Adrenal gland (tissue), 12 donors: Measurements from ENCODE around the gene ASCL2. TPM values are rescaled to one million over a fixed set of nuclear protein-coding genes. Genes with fewer than 3 reads are reported as not detected.

Experiments
- DNase-seq, 7 donors: peaks; one replicate each; pipeline ENCODE4 v3.0.0-alpha.2; 2019 to 2020
- H3K27ac ChIP-seq, 5 donors: fragments of 200-600 bp; sonication (generic) in 4 of 5; 1 replicate in 3 of 5; 2 replicates in 2 of 5; pipeline versions ENCODE4 v1.5.1 to v1.8.0; 2016 to 2020; ENCODE audit warnings: mild to moderate bottlenecking in 1 of 5
- H3K27me3 ChIP-seq: fragments of 200-600 bp; 2 replicates; pipeline ENCODE4 v1.8.0; 2021
- H3K36me3 ChIP-seq, 2 donors: fragments of 200-600 bp; replicated peaks in 1 of 2; 1 replicate in 1 of 2; 2 replicates in 1 of 2; pipeline versions ENCODE4 v1.5.1 to v1.8.0; 2018 to 2022
- H3K4me1 ChIP-seq, 2 donors: fragments of 200-600 bp; replicated peaks in 1 of 2; 1 replicate in 1 of 2; 2 replicates in 1 of 2; pipeline versions ENCODE4 v1.5.1 to v1.8.0; 2018 to 2021
- H3K4me3 ChIP-seq, 4 donors: fragments of 200-600 bp; sonication (generic) in 3 of 4; one replicate each; pipeline ENCODE4 v1.5.1; 2016 to 2018
- H3K9me3 ChIP-seq, 3 donors: fragments of 200-600 bp; sonication (generic) in 1 of 3; replicated peaks in 1 of 3; 1 replicate in 2 of 3; 2 replicates in 1 of 3; pipeline versions ENCODE4 v1.5.1 to v1.8.0; 2016 to 2021
- POLR2A ChIP-seq, 2 donors: fragments of 450-650 bp; IDR thresholded peaks; one replicate each; pipeline ENCODE4 v1.6.1; 2017; ENCODE audit warnings: antibody characterized with exemption in 2 of 2, mild to moderate bottlenecking in 2 of 2, moderate library complexity in 1 of 2
- WGBS, 4 donors: extraction: QIAGEN DNeasy Blood & Tissue Kit in 2 of 4; methylation state at CpG; one replicate each; pipeline versions ENCODE4 v1.1.5 to v1.1.7; 2013 to 2017; 5-methylcytosine and 5-hydroxymethylcytosine counted together
- intact Hi-C, 2 donors: fragments of 100-400 bp; cut with DNase I; formaldehyde crosslinking; loops; one replicate each; pipeline versions ENCODE4 v1.14.1 to v1.15.0; 2022 to 2023
- polyA plus RNA-seq, 3 donors: library from polyadenylated mRNA; stranded (reverse); fragments of 200-250 nt in 2 of 3; fragments of 350-450 nt in 1 of 3; fragmentation: Illumina TruSeq in 1 of 3; extraction: RNeasy Lipid Tissue Mini Kit (QIAGEN cat#74804) in 1 of 3; gene quantifications; one replicate each; pipeline ENCODE4 v1.2.3, GENCODE V29; 2013 to 2014
- total RNA-seq, 9 donors: library from RNA; depleted of rRNA in 4 of 9; stranded (reverse); fragments of >200 nt in 4 of 9; fragments of 120-200 nt in 1 of 9; fragmentation: NEBNext Ultra II Directional in 1 of 9; extraction: Animal tissue kit (Norgen Biotek cat#: 25700) in 1 of 9; gene quantifications; one replicate each; pipeline versions ENCODE4 v1.1.0 to v1.2.4, GENCODE V29; 2013 to 2023
- TF ChIP-seq, protein P1 (sequence below), 6 experiments: fragments of 450-650 bp in 4 of 6; fragments of 200-600 bp in 2 of 6; sonication (generic) in 1 of 6; IDR thresholded peaks; 1 replicate in 5 of 6; 2 replicates in 1 of 6; pipeline versions ENCODE4 v1.5.1 to v1.8.0; 2016 to 2021; ENCODE audit warnings: antibody characterized with exemption in 6 of 6, mild to moderate bottlenecking in 2 of 6, moderate library complexity in 1 of 6
- donor health status: healthy with polysubstance abuse.
- donor health status: Bipolar disorder and iron deficiency.
- donor health status: DM: yes; HTN: yes; CAD: no.
- donor health status: DM: no; HTN: no; CAD: no.
- donor health status: DM: no; HTN: no; CAD: no.
- donor health status: DM: yes; HTN: yes; CAD: no.

The ASCL2 gene
- total and polyA plus RNA-seq, 12 donors = 0.11 to 2.2 (median 0.77) TPM; not detected in 2

DNA sequence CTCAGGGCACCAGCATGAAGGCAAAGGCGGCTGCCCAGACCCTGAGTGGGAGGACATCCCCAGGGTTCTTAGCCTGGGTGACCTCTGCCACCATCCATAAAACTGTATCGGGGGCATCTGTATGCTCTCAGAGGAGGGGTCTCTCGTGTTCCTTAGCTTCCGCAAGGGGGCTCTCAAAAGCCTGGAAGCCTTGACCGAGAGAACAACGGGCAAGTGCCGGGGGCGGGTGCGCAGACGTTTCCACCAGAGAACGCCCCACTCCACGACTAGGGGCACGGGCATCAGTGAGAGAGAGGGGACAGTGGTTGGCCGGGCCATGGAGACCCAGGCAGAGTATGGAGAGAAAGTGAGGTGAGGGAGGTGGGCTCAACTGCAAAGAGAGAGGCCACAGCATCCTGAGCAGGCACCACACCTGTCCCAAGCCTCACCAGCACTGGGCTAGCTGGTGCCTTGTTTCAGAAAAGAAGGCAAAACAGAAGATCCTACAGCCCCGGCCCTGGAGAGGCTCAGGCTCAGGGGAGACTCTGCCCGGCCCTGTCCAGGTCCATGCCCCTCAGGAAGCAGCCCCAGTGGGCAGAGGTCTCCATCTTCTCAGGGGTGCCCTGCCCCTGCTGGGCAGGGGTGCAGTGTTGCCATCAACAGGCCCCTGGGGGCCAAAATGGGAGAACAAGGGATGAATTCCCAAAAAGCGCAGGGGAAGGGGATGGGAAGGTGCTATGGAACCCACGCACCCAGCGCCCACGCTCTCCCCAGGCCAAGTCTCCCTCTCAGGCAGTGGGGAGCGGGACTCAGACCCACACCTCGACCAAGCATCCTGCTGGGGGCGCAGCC lies 37.3 kb upstream of the ASCL2 start:
- intact Hi-C loops = loop anchor here (2.0 to 10.0 kb wide), 2 partner anchors 111 to 217 kb away; no protein-coding TSS in a partner anchor
- Histone ChIP-seq H3K4me1 (peaks cover 0 to 27% of the 10 kb centered on the region in 2 donors), H3K9me3 (no peaks in the 10 kb centered on the region), H3K27ac (peak overlapping the region in 2 of 5 donors; percentile 38 to 66), H3K27me3 (no peaks in the 10 kb centered on the region), H3K4me3 (no peak overlapping the region), H3K36me3 (no peaks in the 10 kb centered on the region)
- peak in 1 of 7 donors; percentile 8 for DNase-seq
- TF ChIP-seq POLR2A (IDR thresholded peaks at IDR 0.05) = no peak
- TF ChIP-seq, protein P1, sequence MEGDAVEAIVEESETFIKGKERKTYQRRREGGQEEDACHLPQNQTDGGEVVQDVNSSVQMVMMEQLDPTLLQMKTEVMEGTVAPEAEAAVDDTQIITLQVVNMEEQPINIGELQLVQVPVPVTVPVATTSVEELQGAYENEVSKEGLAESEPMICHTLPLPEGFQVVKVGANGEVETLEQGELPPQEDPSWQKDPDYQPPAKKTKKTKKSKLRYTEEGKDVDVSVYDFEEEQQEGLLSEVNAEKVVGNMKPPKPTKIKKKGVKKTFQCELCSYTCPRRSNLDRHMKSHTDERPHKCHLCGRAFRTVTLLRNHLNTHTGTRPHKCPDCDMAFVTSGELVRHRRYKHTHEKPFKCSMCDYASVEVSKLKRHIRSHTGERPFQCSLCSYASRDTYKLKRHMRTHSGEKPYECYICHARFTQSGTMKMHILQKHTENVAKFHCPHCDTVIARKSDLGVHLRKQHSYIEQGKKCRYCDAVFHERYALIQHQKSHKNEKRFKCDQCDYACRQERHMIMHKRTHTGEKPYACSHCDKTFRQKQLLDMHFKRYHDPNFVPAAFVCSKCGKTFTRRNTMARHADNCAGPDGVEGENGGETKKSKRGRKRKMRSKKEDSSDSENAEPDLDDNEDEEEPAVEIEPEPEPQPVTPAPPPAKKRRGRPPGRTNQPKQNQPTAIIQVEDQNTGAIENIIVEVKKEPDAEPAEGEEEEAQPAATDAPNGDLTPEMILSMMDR (IDR thresholded peaks at IDR 0.05) = no peak
- 79 to 83% (median 81%) methylated on average over 15 to 23 of the region's 23 CpGs for WGBS, 4 donors

DNA sequence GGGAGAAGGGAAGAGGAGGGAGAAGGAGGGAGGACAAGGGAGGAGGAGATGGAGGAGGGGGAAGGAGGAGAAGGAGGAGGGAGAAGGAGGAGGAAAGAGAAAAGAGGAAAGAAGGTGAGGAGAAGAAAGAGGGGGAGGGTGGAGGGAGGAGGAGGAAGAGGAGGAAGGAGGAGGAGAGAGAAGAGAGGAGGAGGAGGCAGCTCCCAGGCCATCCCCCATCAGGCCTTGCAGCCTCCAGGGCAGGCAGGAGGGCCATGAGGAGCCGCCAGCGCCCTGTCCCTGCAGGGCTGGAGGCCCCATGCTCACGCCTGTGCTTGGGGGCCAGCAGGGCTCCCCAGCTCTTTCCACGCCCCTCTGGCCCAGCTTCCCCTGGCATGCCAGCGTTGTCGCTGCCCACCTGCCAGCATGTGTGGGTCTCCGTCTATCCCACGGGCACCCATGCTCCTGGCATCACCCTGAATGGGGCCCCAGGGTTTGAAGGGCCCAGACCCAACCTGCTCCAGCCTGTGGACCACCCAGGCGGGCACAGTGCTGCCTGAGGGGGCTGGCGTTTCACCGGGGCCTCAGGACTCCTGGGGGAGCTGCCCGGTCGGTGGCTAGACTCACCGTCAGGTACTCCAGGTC lies 36.6 kb upstream of the ASCL2 start:
- no peaks in the 10 kb centered on the region for H3K27me3 ChIP-seq
- TF ChIP-seq, protein P1 (IDR thresholded peaks at IDR 0.05) = no peak
- TF ChIP-seq POLR2A (IDR thresholded peaks at IDR 0.05) = no peak
- peak in 2 of 7 donors; percentile 25 to 29 for DNase-seq
- H3K4me1 ChIP-seq = peaks cover 0 to 27% of the 10 kb centered on the region in 2 donors
- WGBS, 4 donors = 41 to 57% (median 51%) methylated on average over 6 to 14 of the region's 14 CpGs
- H3K4me3 ChIP-seq = no peak overlapping the region
- H3K9me3 ChIP-seq = no peaks in the 10 kb centered on the region
- intact Hi-C loops = loop anchor here in 1 of 2 donors (10.0 kb wide), 1 partner anchor 218 kb away; no protein-coding TSS in a partner anchor
- no peaks in the 10 kb centered on the region for H3K36me3 ChIP-seq
- peak overlapping the region in 2 of 5 donors; percentile 38 to 66 for H3K27ac ChIP-seq

DNA sequence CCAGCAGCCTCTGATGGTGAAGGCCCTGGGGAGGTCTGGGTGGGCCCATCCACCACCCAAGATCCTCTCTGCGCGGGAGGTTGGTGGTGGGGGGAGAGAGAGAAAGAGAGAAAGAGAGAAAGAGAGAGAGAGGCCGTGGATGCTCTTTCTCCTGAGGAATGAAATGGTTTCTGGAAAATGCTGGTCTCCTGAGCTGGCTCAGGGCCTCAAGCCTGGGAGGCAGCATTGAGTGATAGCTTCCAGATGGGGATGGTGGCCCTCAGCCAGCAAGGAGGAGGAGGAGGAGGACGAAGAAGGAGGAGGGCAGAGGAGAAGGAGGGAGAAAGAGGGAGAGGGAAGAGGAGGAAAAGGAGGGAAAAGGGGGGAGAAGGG lies 36.0 kb upstream of the ASCL2 start:
- 21 to 31% (median 26%) methylated on average over 4 of the region's 4 CpGs for WGBS, 4 donors
- Histone ChIP-seq H3K4me3 (no peak overlapping the region), H3K27ac (peak overlapping the region in 4 of 5 donors; percentile 32 to 83 (median 61)), H3K27me3 (no peaks in the 10 kb centered on the region), H3K4me1 (peaks cover 0 to 27% of the 10 kb centered on the region in 2 donors), H3K9me3 (no peaks in the 10 kb centered on the region), H3K36me3 (no peaks in the 10 kb centered on the region)
- intact Hi-C loops = loop anchor here in 1 of 2 donors (10.0 kb wide), 1 partner anchor 218 kb away; no protein-coding TSS in a partner anchor
- no peak for TF ChIP-seq POLR2A (IDR thresholded peaks at IDR 0.05)
- TF ChIP-seq, protein P1 (IDR thresholded peaks at IDR 0.05) = peak in 1 of 6 experiments; percentile 13
- DNase-seq = peak in 6 of 7 donors; percentile 35 to 78 (median 62)
